GM18870 (cell line): ENCODE measurements around the gene GRK4.
"Not testable (repeated sequence)": the region's sequence is repeated elsewhere in the genome, so short reads cannot be mapped to it uniquely, and the experiment has no call there.

Experiments
- ATAC-seq: cut with Tn5 transposase; IDR thresholded peaks from one replicate; pipeline ENCODE4 v1.9.1; 2021; ENCODE audit warnings: moderate library complexity; ENCODE audit not compliant: unreplicated experiment

GRK4 gene

GRCh38 chr4:2963175-2963965 is at the start of gene GRK4, which contains the start of gene NOP14:
Gene GRK4, plus strand, starts transcription at chr4:2963571. Its CDS starts 500 bp downstream, at chr4:2964071.
Gene NOP14, minus strand, starts transcription at chr4:2963406. Its CDS starts 87 bp downstream, at chr4:2963319.
- ATAC-seq = peak; percentile 72

GRCh38 chr4:2914256-2915126 is 48.9 kb upstream of the GRK4 start:
- ATAC-seq = no peak

DNA sequence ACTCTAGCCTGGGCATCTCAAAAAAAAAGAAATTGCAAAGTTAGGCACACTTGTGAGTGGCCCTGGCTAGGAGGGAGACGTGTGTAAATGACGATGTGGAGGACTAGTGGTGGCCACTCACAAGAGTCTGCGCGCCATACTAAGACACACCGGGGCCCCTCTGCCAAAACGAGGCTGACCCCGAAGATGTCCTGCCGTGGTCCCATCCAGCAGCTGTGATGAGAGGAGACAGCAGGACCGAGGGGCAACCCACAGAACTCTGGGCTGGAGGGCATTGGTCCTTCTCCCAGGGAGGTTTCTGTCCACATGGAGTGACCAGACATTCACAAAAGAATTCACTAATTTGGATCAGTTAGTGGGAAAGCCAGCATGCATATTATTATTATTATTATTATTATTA is 47.6 kb upstream of the GRK4 start:
- no peak for ATAC-seq

GRCh38 chr4:2916696-2917095 is 46.7 kb upstream of the GRK4 start:
- not testable (repeated sequence) for ATAC-seq

- not testable (repeated sequence) for ATAC-seq
These were observed 45.1 kb upstream of the GRK4 start for GRCh38 chr4:2918300-2918699.

DNA sequence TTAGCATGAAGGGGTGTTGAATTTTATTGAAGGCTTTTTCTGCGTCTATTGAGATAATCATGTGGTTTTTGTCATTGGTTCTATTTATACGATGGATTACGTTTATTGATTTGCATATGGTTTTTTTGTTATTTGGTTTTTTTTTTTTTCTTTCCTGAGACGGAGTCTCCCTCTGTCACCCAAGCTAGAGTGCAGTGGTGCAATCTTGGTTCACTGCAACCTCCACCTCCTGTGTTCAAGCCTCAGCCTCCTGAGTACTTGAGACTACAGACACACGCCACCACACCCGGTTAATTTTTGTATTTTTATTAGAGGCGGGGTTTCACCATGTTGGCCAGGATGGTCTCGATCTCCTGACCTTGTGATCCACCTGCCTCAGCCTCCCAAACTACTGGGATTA is 44.7 kb upstream of the GRK4 start:
- not testable (repeated sequence) for ATAC-seq

DNA sequence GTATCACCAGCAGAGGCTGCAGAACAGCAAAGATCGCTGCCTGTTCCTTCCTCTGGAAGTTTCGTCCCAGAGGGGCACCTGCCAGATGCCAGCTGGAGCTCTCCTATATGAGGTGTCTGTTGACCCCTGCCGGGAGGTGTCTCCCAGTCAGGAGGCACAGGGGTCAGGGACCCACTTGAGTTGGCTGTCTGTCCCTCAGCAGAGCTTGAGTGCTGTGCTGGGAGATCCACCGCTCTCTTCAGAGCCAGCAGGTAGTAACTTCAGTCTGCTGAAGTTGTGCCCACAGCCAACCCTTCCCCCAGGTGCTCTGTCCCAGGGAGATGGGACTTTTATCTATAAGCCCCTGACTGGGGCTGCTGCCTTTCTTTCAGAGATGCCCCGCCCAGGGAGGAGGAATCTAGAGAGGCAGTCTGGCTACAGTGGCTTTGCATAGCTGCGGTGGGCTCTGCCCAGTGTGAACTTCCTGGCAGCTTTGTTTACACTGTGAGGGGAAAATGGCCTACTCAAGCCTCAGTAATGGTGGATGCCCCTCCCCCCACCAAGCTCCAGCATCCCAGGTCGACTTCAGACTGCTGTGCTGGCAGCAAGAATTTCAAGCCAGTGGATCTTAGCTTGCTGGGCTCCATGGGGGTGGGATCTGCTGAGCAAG is 40.8 kb upstream of the GRK4 start:
- ATAC-seq = not testable (repeated sequence)

GRCh38 chr4:2923141-2923551 is 40.2 kb upstream of the GRK4 start:
- no peak for ATAC-seq

- no peak for ATAC-seq
These were observed 39.6 kb upstream of the GRK4 start for GRCh38 chr4:2923668-2924173.

DNA sequence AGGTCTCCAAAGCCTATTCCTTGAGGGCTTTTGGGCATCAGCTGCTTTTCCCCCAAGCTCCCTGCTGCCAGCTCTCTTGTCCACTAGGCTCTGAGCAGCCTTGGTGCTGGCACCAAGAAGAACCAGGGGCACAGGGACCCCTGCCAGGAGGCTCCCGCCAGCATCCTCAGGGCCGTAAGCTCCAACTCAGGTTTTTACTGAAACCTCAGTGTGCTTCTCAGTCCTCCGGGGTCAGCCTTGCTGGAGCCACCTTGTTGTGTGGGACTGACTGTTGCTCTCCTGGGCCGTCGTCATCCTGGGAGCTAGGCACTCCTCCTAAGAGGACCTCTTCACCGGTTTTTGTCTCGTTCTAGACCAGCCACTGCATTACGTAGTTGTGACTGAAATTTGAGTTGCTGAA is 39.1 kb upstream of the GRK4 start:
- no peak for ATAC-seq

DNA sequence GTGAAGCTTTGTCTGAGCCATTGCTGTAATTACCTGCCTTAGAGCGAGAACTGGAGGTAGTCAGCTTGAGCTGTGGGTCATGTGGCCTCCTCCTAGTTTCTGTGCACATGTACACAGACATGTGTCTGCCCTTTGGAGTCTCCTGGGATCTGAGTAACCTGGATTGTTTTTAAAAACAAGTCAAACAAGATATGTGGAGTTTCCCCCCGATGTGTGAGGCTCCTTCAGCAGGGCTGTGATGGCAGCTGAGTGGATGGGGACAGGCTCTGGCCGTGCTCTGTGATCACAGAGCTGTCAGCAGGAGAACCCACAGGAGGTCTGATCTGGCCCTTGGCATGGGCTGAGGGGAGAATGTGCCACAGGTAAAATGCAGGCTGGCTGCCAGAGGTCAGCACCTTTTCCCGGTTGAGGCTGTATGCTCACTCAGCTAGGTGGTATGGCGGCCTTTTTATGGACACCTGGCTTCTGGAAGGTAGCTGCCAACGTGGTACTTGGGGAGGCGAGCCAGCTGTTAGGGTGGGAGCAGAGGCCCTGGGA is 38.5 kb upstream of the GRK4 start:
- no peak for ATAC-seq

DNA sequence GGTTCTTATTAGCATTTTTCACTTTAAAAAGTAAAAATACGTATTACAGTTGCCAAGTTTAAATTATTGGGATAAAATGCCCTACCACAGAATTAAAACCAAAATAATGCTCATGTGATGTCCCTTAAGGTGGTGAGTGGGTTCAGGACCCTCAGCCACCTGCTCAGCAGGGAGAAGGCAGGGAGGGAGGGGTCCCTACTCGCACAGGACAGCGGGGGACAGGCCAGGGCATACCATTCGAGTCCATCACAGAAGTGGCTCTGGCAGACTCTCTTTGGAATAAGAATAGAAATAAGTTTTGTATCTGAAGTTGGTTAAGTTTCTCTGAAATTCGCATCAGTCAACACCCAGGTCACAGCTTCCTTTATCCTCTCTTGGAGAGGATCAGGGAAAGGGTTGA is 37.9 kb upstream of the GRK4 start:
- no peak for ATAC-seq

DNA sequence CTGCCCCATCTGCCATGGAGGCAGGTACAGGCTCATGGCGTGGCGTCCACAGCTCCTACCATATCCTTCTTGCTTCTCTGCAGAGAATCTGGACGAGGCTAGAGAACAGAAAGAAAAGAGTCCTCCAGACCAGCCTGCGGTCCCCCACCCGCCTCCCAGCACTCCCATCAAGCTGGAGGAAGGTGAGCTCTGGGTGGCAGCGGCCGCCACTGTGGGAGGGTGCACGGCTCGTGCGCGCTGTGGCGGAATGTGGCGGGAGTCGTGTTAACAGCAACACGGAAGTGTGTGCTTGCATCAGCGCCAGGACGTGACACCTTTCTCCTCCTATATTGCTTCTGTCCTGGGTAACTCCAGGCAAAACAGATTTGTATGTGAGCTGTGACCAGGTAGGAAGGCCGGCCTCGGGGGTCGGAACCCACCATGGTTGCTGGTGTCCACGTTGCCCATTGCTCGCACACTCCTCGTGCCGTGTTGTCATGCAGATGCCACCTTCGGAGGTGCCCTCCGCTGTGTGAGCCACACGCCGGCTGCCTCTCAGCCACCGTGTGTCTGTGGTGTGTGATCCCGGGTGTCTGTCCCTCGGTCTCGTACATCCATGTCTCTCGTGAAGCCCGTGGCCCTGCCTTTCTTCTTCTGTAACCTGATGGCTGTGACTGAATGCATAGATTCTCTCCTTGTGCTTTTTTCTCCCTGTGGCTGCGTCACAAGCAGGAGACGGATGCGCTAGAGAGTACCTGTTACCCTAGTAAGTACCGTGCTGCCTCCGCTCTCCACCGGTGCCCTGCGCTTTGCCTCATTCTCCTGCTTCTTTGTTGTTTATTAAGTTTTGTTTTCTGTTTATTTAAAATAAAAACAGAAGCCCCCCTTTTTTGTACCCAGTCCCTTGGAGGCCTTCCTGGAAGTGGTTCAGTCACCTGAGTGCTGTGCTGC is 37.2 kb upstream of the GRK4 start:
- no peak for ATAC-seq

- ATAC-seq = no peak
These were observed 36.2 kb upstream of the GRK4 start for GRCh38 chr4:2927016-2927695.

DNA sequence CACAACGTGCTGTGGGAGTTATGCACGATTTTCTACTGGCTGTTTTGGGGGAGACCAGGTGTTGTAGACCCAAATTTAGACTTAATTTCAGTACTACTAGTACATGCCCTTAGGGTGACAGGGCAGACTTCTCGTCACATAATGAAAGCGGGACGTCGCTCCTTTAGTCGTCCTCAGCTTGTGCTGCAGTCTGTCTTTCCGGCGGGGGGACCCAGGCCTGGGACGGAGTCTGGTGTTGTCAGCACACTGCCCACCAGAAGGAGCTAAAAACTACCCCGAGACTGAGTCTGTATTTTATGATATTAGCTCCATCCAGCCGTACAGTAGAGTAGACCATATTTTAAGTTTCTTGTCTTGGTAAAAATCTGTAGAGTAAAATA is 35.7 kb upstream of the GRK4 start:
- ATAC-seq = no peak

GRCh38 chr4:2928242-2929176 is 34.9 kb upstream of the GRK4 start:
- ATAC-seq = no peak

DNA sequence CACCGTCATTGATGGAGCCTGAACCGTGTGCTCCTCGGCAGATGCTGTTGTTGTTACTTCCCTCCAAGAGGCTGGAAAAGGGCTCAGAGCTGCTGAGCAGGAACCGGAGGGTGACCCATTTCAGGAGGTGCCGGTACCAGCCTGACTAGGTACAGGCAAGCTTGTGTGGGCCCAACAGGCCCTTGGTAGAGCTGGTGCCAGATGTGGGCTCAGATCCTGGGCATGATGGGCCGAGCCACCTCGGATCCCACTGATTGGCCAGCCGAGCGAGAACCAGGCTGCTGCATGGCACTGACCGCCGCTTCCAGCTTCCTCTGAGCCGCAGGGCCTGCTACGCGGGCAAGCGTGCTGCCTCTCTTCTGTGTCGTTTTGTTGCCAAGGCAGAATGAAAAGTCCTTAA is 33.9 kb upstream of the GRK4 start:
- no peak for ATAC-seq

GRCh38 chr4:2930135-2930757 is 33.1 kb upstream of the GRK4 start:
- ATAC-seq = no peak
